Bronchial epithelial cell (primary cell): Measurements from ENCODE around the gene DAZAP2. TPM values are rescaled to one million over a fixed set of nuclear protein-coding genes. Genes with fewer than 3 reads are reported as not detected.
"Not testable (repeated sequence)": the region's sequence is repeated elsewhere in the genome, so short reads cannot be mapped to it uniquely, and the experiment has no call there.

Source experiments
- DNase-seq: peaks from one replicate; pipeline ENCODE4 v3.0.0-alpha.2; 2010; ENCODE audit warnings: low read depth
- FAIRE-seq: peaks from 2 replicates; lab custom pipeline; 2011; peaks lifted over from hg19 to GRCh38; lab: Jason Lieb, UNC
- H3K27me3 ChIP-seq: 2 replicates; pipeline ENCODE4 v1.5.1; 2011; ENCODE audit warnings: low read length; ENCODE audit not compliant: control insufficient read depth, insufficient read depth
- H3K36me3 ChIP-seq: 2 replicates; pipeline ENCODE4 v1.5.1; 2011; ENCODE audit warnings: low read length; ENCODE audit not compliant: control insufficient read depth, insufficient read depth
- H3K4me3 ChIP-seq: 2 replicates; pipeline ENCODE4 v1.5.1; 2011; ENCODE audit warnings: mild to moderate bottlenecking, low read depth, low read length, control low read depth
- CTCF ChIP-seq: IDR thresholded peaks from 2 replicates; pipeline ENCODE4 v1.5.1; 2011; ENCODE audit warnings: mild to moderate bottlenecking, moderate library complexity, low read length, control low read depth, inconsistent platforms; ENCODE audit not compliant: insufficient read depth, severe bottlenecking
- total RNA-seq: library from RNA; depleted of rRNA; stranded (reverse); fragments of >200 nt; gene quantifications from 2 replicates; pipeline ENCODE4 v1.2.1, GENCODE V29; 2014

The DAZAP2 gene
- total RNA-seq, 1 donor from 2014 or later = 50.5 TPM

DNA sequence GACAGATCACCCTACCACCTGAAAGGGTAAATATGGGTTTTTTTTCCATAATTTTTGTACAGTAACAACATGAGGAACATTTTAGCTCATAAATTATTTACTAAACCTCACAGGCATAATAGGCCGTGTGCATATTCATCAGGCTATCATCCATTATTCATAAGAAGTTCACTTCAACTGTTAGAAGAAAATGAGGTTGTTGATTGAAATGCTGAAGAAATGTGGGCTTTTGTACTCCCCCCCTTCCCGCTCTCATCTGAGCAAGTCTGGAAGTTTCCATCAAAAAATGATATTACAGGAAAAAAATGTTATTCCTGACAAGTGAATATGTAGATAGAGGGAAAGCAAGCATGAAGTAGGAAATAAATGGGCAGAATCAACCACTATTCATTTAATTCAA is 12.9 kb upstream of the DAZAP2 start:
- FAIRE-seq = no peak
- DNase-seq = no peak
- Histone ChIP-seq H3K4me3 (no peak overlapping the region), H3K27me3 (no peaks in the 10 kb centered on the region), H3K36me3 (no peaks in the 10 kb centered on the region)
- TF ChIP-seq CTCF = no peak

DNA sequence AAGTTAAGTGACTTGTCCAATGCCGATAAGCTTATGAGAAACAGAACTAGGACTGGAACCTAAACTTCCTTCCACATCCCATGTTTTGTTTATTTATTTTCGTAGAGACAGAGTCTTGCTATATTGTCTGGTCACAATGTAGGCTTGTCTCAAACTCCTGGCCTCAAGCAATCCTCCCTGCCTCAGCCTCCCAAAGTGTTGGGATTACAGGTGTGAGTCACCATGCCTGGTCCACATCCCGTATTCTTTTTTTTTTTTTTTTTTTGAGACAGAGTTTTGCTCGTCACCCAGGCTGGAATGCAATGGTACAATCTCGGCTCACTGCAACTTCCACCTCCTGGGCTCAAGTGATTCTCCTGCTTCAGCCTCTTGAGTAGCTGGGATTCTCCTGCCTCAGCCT is 11.5 kb upstream of the DAZAP2 start:
- not testable (repeated sequence) for H3K4me3 ChIP-seq, H3K27me3 ChIP-seq, H3K36me3 ChIP-seq, DNase-seq, FAIRE-seq

DNA sequence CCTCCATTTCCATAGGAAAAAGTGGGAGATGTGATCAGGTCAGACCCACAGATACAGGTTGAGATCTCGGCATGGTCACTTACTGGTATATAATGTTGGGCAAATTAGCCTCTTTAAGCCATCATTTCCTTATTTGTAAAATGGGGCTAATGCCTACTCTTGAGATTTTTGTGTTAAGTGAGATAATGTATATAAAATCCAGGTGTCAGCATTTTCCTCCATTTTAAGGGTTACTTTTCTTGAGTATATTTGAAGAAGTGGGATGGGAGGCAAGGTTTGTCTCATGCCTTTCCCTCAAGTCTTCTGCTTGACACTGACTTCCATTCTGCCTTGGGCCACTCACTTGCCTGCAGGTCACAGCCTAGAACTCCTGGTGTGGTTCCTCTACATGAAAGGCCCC is 10.7 kb upstream of the DAZAP2 start:
- no peak for TF ChIP-seq CTCF
- FAIRE-seq (no peak), DNase-seq (no peak)
- Histone ChIP-seq H3K36me3 (no peaks in the 10 kb centered on the region), H3K27me3 (no peaks in the 10 kb centered on the region), H3K4me3 (no peak overlapping the region)

- no peak for DNase-seq
- Histone ChIP-seq H3K36me3 (no peaks in the 10 kb centered on the region), H3K27me3 (no peaks in the 10 kb centered on the region), H3K4me3 (no peak overlapping the region)
- no peak for TF ChIP-seq CTCF
- FAIRE-seq = no peak
Measured at GRCh38 chr12:51229116-51229809, 9.4 kb upstream of the DAZAP2 start.

DNA sequence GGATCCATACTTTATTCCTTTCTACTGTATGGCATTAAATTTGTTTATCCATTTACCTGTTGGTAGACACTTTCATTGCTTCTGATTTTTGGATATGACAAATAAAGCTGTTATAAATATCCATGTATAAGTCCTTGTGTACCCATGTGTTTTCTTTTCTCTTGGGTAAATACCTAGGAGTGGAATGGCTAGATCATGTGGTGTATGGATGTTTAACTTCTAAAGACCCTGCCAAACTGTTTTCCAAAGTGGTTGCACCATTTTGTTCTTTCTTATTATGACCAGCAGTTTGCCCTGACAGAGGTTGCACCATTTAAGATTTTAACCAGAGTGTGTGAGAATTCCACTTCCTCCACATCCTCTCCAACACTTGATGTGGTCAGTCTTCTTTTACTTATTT is 6.0 kb upstream of the DAZAP2 start:
- H3K4me3 ChIP-seq = no peak overlapping the region
- TF ChIP-seq CTCF = no peak
- no peaks in the 10 kb centered on the region for H3K36me3 ChIP-seq
- no peaks in the 10 kb centered on the region for H3K27me3 ChIP-seq
- no peak for DNase-seq
- no peak for FAIRE-seq

- no peak for DNase-seq
- TF ChIP-seq CTCF = no peak
- no peak for FAIRE-seq
- no peak overlapping the region for H3K4me3 ChIP-seq
- H3K27me3 ChIP-seq = no peaks in the 10 kb centered on the region
- H3K36me3 ChIP-seq = no peaks in the 10 kb centered on the region
Measured at GRCh38 chr12:51234530-51234929, 4.1 kb upstream of the DAZAP2 start.
